Panc1 (cell line): ENCODE data around the gene TBC1D24.

ENCODE experiments used
- CTCF ChIP-seq: fragments of 450-650 bp; IDR thresholded peaks from 2 replicates; pipeline ENCODE4 v1.5.1; 2017; ENCODE audit warnings: mild to moderate bottlenecking
- POLR2AphosphoS5 ChIP-seq: IDR thresholded peaks from 2 replicates; pipeline ENCODE4 v1.6.1; 2012; ENCODE audit warnings: mild to moderate bottlenecking, low read depth, low read length, moderate library complexity

- no peak for TF ChIP-seq POLR2AphosphoS5
- TF ChIP-seq CTCF, result no peak
These were observed 2.5 kb upstream of the TBC1D24 start for GRCh38 chr16:2472488-2472864.
